GM18517 (cell line): ENCODE measurements around the gene TCF19.

Experiments
- ATAC-seq: cut with Tn5 transposase; IDR thresholded peaks from one replicate; pipeline ENCODE4 v1.9.1; 2021; ENCODE audit warnings: mild to moderate bottlenecking, moderate library complexity; ENCODE audit not compliant: unreplicated experiment

The TCF19 gene

GRCh38 chr6:31158140-31158862 is at the start of gene TCF19:
Gene TCF19 (plus strand): TSS chr6:31158589. CDS start chr6:31159470, 881 bp downstream.
- peak; percentile 92 for ATAC-seq

GRCh38 chr6:31110825-31111582 is 47.4 kb upstream of the TCF19 start:
- ATAC-seq: no peak

DNA sequence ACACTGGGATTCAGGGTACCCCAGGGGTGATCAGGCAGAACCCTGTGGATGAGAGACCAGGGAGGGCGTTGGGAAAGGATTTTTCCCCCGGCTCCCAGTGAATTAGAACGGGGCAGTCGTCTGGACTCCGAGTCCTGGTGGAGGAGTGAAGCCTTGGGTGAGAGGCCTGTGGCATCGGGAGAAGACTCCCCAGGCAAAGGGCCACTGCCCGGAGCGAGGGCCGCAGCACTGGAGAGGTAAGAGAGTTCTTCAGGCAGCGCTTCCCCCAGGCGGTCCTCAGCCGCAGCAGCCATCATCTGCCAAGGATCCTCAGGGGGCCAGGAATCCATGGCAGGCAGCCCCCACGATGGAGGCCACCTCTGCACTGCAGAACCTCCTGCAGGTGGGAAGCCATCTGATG is 46.7 kb upstream of the TCF19 start:
- no peak for ATAC-seq

GRCh38 chr6:31112478-31112877 is 45.9 kb upstream of the TCF19 start, which contains the start of gene C6orf15:
Gene C6orf15 (minus strand): TSS chr6:31112575. CDS start chr6:31112555, 20 bp downstream.
- no peak for ATAC-seq

GRCh38 chr6:31113861-31114540 is 44.4 kb upstream of the TCF19 start:
- ATAC-seq: no peak

DNA sequence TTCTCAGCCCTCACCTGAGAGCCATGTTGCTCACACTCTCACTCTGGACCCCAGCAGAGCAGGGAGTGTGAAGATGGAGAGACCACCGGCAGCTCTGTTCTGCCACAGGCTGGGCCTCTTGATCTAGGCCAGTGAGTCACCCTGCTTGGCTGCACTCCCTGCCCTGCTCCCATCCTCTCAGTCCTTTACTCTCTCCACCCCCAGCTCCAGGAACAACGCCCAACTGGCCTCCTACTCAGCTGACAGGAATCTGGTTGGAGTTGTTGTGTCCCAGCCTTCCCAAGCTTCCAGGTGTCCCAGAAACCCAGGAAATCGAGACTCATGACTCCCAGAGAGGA is 43.9 kb upstream of the TCF19 start, which contains the start of gene PSORS1C1:
Gene PSORS1C1 (plus strand): TSS at position 260 of the 338 bp plus-strand sequence. CDS start 14,833 bp downstream, outside the sequence.
- ATAC-seq: no peak

DNA sequence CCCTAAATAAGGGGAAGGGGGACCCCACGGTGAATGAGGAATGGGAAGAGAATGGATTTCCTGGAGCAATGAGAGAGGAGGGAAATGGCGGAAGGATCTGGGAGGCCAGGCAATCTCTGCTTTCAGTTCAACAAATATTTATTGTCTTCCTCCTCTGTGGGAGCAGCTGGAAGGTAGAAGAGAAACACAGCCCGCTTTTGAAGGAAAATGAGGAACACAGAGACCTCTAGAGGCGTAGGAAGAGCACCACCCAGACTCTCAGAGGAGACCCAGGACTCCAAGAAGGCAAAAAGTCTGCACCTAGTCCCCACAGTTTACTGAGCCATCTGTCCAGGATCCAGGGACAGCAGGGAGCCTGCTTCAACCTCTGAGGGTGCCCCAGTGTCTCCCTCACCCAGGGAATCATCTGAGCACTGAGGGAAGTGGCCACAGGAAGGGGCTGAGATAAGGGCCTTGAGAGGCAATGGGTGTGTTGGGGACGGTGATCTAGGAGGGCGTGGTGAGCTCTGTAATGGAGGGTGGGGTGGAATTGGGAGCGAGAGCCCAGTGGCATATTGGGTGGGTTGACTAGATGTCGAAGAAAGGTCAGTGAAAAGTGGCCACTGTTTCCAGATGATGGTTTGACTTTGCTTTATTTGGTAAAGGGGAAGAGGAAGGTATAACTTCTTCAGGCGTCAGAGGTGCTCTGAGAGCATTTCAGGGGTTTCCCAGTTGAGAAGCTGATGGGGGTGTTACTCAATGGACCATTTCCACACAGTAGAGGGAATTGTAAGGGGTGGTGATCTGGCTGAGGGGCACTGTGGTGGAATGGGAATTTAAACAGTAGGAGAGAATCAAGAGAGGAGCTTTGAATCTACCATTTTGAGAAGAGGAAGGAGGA is 43.2 kb upstream of the TCF19 start:
- no peak for ATAC-seq

- ATAC-seq: no peak
Observed at GRCh38 chr6:31115941-31116560, 42.3 kb upstream of the TCF19 start.

DNA sequence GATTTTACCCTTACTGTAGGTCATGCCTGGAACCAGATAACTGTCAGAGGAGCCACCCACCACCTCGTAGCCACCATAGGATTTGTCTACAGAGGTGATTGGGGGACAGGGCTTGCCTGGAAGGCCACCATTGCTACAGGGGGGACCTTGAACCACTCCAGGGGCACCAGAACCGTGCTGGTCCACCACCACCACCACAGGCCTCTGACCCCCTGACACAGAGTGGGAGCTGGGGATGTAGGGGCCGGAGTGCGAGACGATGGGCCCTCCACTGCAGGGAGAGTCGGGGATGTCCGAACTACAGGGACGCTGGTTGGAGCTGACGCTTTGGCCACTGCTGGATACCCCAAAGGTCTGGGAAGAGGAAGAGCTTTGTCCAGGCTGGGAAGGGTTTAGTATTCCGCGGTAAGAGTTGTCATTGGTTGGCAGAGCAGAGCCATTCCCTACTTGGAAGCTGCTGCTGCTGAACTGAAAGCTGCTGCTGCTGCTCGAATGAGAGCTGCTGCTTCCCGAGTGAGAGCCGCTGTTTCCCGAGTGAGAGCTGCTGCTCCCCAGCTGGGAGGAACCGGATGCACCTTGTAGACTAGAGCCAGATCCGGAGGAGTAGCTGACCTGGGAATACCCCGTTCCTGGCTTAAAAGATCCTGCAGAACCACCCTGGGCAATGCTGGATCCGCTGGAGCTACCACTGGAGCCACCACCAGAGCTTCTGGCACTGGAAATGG is 41.6 kb upstream of the TCF19 start:
- no peak for ATAC-seq

GRCh38 chr6:31118178-31118577 is 40.2 kb upstream of the TCF19 start:
- ATAC-seq: no peak

GRCh38 chr6:31120151-31120915 is 38.1 kb upstream of the TCF19 start, which contains the start of gene CDSN:
Gene CDSN (minus strand): TSS chr6:31120446. CDS start chr6:31120419, 27 bp downstream.
- no peak for ATAC-seq

- ATAC-seq: no peak
Observed at GRCh38 chr6:31121131-31121790, 37.1 kb upstream of the TCF19 start.

- ATAC-seq: no peak
Observed at GRCh38 chr6:31122791-31123706, 35.3 kb upstream of the TCF19 start.

- ATAC-seq: no peak
Observed at GRCh38 chr6:31125162-31125561, 33.2 kb upstream of the TCF19 start.

- no peak for ATAC-seq
Observed at GRCh38 chr6:31125586-31126363, 32.6 kb upstream of the TCF19 start.
